NCI-H2227 (cell line): ENCODE data around the gene METTL1.

Source experiments
- DNase-seq: peaks from one replicate; lab custom pipeline; 2025; ENCODE audit not compliant: unreplicated experiment; lab: John Stamatoyannopoulos, UW

Gene METTL1

GRCh38 chr12:57738661-57739237 is 33.2 kb downstream of the METTL1 start, which contains the start of gene AGAP2:
Gene AGAP2, minus strand, starts transcription at chr12:57738742. Its CDS starts 496 bp downstream, at chr12:57738246.
- peak; percentile 86 for DNase-seq

- peak; percentile 54 for DNase-seq
These were observed 34.1 kb downstream of the METTL1 start for GRCh38 chr12:57737467-57738460.

- no peak for DNase-seq
These were observed 35.0 kb downstream of the METTL1 start for GRCh38 chr12:57736741-57737466.

GRCh38 chr12:57735952-57736740 is 35.8 kb downstream of the METTL1 start:
- peak; percentile 66 for DNase-seq

GRCh38 chr12:57735198-57735855 is 36.6 kb downstream of the METTL1 start:
- DNase-seq = peak; percentile 72

GRCh38 chr12:57734591-57734990 is 37.3 kb downstream of the METTL1 start:
- no peak for DNase-seq

- no peak for DNase-seq
These were observed 38.0 kb downstream of the METTL1 start for GRCh38 chr12:57733928-57734327.

- no peak for DNase-seq
These were observed 38.9 kb downstream of the METTL1 start for GRCh38 chr12:57732726-57733593.

- no peak for DNase-seq
These were observed 39.6 kb downstream of the METTL1 start for GRCh38 chr12:57732270-57732669.

GRCh38 chr12:57731411-57732080 is 40.4 kb downstream of the METTL1 start:
- no peak for DNase-seq

- no peak for DNase-seq
These were observed 41.4 kb downstream of the METTL1 start for GRCh38 chr12:57730336-57731067.

GRCh38 chr12:57729321-57729844 is 42.5 kb downstream of the METTL1 start:
- no peak for DNase-seq

- no peak for DNase-seq
These were observed 44.0 kb downstream of the METTL1 start for GRCh38 chr12:57727758-57728395.

- DNase-seq = no peak
These were observed 44.8 kb downstream of the METTL1 start for GRCh38 chr12:57726884-57727757.

GRCh38 chr12:57726151-57726883 is 45.6 kb downstream of the METTL1 start:
- DNase-seq = no peak

- no peak for DNase-seq
These were observed 46.1 kb downstream of the METTL1 start for GRCh38 chr12:57725851-57726150.
